Glutamatergic neuron (in vitro differentiated cells): ENCODE results near the gene HEMK1. TPM values are rescaled to one million over a fixed set of nuclear protein-coding genes. Genes with fewer than 3 reads are reported as not detected.

ENCODE experiments used
- DNase-seq: peaks from one replicate; pipeline ENCODE4 v3.0.0; 2022
- H3K27ac Mint-ChIP-seq: one replicate; pipeline ENCODE4 v1.8.0; 2020; ENCODE audit warnings: mild to moderate bottlenecking, mixed read lengths, inconsistent platforms; ENCODE audit not compliant: unreplicated experiment
- H3K27me3 Mint-ChIP-seq: one replicate; pipeline ENCODE4 v1.8.0; 2020; ENCODE audit warnings: mild to moderate bottlenecking, moderate library complexity, mixed read lengths, inconsistent platforms; ENCODE audit not compliant: unreplicated experiment
- H3K36me3 Mint-ChIP-seq: one replicate; pipeline ENCODE4 v1.8.0; 2020; ENCODE audit warnings: mild to moderate bottlenecking, mixed read lengths, inconsistent platforms; ENCODE audit not compliant: unreplicated experiment
- H3K4me1 Mint-ChIP-seq: one replicate; pipeline ENCODE4 v1.8.0; 2020; ENCODE audit warnings: mild to moderate bottlenecking, low read depth, mixed read lengths, inconsistent platforms; ENCODE audit not compliant: unreplicated experiment
- H3K4me3 Mint-ChIP-seq: one replicate; pipeline ENCODE4 v1.8.0; 2020; ENCODE audit warnings: mild to moderate bottlenecking, mixed read lengths, inconsistent platforms; ENCODE audit not compliant: unreplicated experiment
- H3K9me3 Mint-ChIP-seq: one replicate; pipeline ENCODE4 v1.8.0; 2020; ENCODE audit warnings: mild to moderate bottlenecking, moderate library complexity, mixed read lengths, inconsistent platforms; ENCODE audit not compliant: unreplicated experiment
- total RNA-seq: library from RNA; stranded (reverse); fragmentation: NEBNext Ultra II Directional; extraction: Animal tissue kit (Norgen Biotek cat#: 25700); gene quantifications from one replicate; pipeline ENCODE4 v1.2.1, GENCODE V29; 2021; ENCODE audit not compliant: unreplicated experiment
- TF ChIP-seq, protein P1 (sequence below): fragments of 200-600 bp; sonication (generic); IDR thresholded peaks from one replicate; pipeline ENCODE4 v1.5.0; 2021; ENCODE audit not compliant: partially characterized antibody, unreplicated experiment

Gene HEMK1
- total RNA-seq, 1 donor from 2014 or later = 21.1 TPM

DNA sequence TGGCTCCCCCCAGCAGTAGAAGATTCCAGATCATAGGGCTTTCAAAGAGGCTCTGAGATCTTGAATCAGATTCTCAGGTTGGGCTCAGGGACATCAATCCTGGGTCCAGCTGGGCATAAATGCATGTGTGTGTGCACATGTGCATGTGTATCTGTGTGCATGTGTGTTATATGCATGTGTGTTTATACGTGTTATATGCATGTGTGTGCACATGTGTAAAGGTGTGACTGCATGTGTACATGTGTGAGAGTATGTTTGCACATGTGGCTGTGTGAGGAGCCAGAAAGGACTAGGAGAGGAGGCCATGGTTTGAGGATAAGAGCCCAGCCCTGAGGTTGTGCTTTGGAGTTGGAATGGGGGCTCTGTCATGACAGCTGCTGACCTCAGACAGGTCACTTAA lies 45.9 kb downstream of the HEMK1 start:
- peaks cover 19% of the 10 kb centered on the region for H3K4me1 Mint-ChIP-seq
- no peaks in the 10 kb centered on the region for H3K36me3 Mint-ChIP-seq
- TF ChIP-seq, protein P1, sequence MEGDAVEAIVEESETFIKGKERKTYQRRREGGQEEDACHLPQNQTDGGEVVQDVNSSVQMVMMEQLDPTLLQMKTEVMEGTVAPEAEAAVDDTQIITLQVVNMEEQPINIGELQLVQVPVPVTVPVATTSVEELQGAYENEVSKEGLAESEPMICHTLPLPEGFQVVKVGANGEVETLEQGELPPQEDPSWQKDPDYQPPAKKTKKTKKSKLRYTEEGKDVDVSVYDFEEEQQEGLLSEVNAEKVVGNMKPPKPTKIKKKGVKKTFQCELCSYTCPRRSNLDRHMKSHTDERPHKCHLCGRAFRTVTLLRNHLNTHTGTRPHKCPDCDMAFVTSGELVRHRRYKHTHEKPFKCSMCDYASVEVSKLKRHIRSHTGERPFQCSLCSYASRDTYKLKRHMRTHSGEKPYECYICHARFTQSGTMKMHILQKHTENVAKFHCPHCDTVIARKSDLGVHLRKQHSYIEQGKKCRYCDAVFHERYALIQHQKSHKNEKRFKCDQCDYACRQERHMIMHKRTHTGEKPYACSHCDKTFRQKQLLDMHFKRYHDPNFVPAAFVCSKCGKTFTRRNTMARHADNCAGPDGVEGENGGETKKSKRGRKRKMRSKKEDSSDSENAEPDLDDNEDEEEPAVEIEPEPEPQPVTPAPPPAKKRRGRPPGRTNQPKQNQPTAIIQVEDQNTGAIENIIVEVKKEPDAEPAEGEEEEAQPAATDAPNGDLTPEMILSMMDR = no peak
- no peak overlapping the region for H3K27ac Mint-ChIP-seq
- H3K9me3 Mint-ChIP-seq = peaks cover 14% of the 10 kb centered on the region
- peaks cover 11% of the 10 kb centered on the region for H3K27me3 Mint-ChIP-seq
- peak overlapping the region; percentile 49 for H3K4me3 Mint-ChIP-seq
- DNase-seq = no peak

DNA sequence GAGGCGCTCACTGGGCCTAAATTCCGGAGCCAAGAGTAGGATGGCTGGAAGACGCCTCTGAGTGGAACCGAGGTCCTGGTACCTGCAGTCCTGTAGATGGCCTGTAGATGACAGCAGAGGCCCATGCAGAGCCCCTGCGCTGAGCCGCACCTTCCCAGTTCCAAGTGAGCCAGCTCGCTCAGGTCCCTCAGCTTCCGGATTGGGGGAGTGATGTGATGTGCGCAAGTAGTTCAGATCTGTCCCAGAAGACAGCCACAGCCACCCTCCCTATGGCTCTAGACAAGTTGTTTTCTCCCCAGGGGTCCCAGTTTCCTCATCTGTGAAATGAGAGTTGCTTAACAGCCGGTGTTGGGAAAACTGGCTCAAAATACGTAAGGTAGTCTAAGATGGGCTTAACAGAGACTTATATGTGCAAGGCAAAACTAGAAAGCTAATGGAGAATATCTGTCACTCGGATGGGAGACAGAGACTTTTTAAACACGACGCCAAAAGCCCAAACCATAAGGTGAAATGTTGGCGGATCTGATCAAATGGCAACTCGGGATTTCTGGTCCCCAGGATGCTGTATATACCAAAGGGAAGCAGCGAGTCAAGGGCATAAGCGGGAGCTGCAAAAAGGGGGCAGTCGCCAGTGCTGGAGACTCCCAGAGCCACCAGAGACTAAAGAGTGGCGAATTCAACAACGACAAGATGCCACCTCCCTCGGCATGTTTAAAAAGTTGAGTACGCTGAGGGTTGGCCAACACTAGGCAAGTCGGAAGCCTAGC lies 46.9 kb downstream of the HEMK1 start:
- peaks cover 12% of the 10 kb centered on the region for H3K9me3 Mint-ChIP-seq
- H3K27ac Mint-ChIP-seq = peak overlapping the region; percentile 65
- H3K36me3 Mint-ChIP-seq = no peaks in the 10 kb centered on the region
- H3K4me3 Mint-ChIP-seq = peak overlapping the region; percentile 92
- TF ChIP-seq, protein P1 = peak; percentile 82
- peak; percentile 88 for DNase-seq
- peaks cover 12% of the 10 kb centered on the region for H3K27me3 Mint-ChIP-seq
- peaks cover 19% of the 10 kb centered on the region for H3K4me1 Mint-ChIP-seq

DNA sequence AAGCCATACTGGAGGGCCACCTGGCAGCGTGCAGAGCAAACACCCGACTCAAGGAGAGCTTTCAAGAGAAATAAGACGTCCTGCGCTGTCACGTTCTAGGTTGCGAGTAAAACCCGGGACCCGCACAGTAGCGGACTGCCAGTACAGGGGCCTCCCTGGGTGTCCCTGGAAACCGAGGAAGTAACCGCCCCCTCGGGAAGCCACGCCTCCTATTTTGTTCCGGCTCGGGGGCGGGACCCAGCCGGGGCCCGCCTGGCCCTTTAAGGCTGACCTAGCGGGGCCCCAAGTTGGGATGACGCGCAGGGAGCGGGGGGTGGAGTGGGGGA lies 47.4 kb downstream of the HEMK1 start:
- peaks cover 12% of the 10 kb centered on the region for H3K9me3 Mint-ChIP-seq
- peak overlapping the region; percentile 92 for H3K4me3 Mint-ChIP-seq
- H3K4me1 Mint-ChIP-seq = peaks cover 19% of the 10 kb centered on the region
- no peaks in the 10 kb centered on the region for H3K36me3 Mint-ChIP-seq
- DNase-seq = peak; percentile 84
- H3K27me3 Mint-ChIP-seq = peaks cover 12% of the 10 kb centered on the region
- TF ChIP-seq, protein P1 = no peak
- no peak overlapping the region for H3K27ac Mint-ChIP-seq

GRCh38 chr3:50617096-50617791 lies 47.9 kb downstream of the HEMK1 start, which contains the start of gene MAPKAPK3:
Gene MAPKAPK3 (plus strand): TSS chr3:50617151. CDS start chr3:50617566, 415 bp downstream.
- H3K9me3 Mint-ChIP-seq = peaks cover 12% of the 10 kb centered on the region
- H3K27ac Mint-ChIP-seq = peak within 1 kb of the TSS; percentile 65
- peak; percentile 39 for DNase-seq
- H3K27me3 Mint-ChIP-seq = peaks cover 12% of the 10 kb centered on the region
- H3K4me3 Mint-ChIP-seq = peak within 1 kb of the TSS; percentile 92
- TF ChIP-seq, protein P1 = no peak
- H3K4me1 Mint-ChIP-seq = peaks cover 17% of the 10 kb centered on the region
- H3K36me3 Mint-ChIP-seq = no peaks in the 10 kb centered on the region
